ENCODE results near the gene CAMSAP1.
A peak's percentile ranks its signal among the peaks of the same experiment; 100 is the strongest.
"Not testable (repeated sequence)": the region's sequence is repeated elsewhere in the genome, so short reads cannot be mapped to it uniquely, and the experiment has no call there.

The CAMSAP1 gene

GRCh38 chr9:135919318-135919890 is 12.1 kb upstream of the CAMSAP1 start:
- no peaks in the 10 kb centered on the region for H3K27me3 ChIP-seq (ENCODE audit: insufficient read depth, low read length, poor library complexity)
- no CpG with 5 or more reads among the region's 11 CpGs for WGBS (ENCODE audit: extremely low coverage, insufficient coverage, low lambda C conversion rate)
- H3K18ac ChIP-seq (ENCODE audit: low read length): no peak overlapping the region
- H3K23ac ChIP-seq (ENCODE audit: low read length): no peak overlapping the region
- no peak overlapping the region for H2BK120ac ChIP-seq (ENCODE audit: low read depth, low read length)
- H3K27ac ChIP-seq (ENCODE audit: low read depth, low read length): no peak overlapping the region
- H3K4me3 ChIP-seq (ENCODE audit: low read length): no peak overlapping the region
- H3K36me3 ChIP-seq (ENCODE audit: control insufficient read depth, insufficient read depth, low read length): peaks cover 3% of the 10 kb centered on the region
- DNase-seq: no peak
- no peaks in the 10 kb centered on the region for H3K4me1 ChIP-seq (ENCODE audit: control insufficient read depth, low read depth, low read length)
- no peaks in the 10 kb centered on the region for H3K79me1 ChIP-seq (ENCODE audit: low read length)
- no peak overlapping the region for H3K56ac ChIP-seq (ENCODE audit: low read length)
- H3K4me2 ChIP-seq (ENCODE audit: low read length): no peak overlapping the region
- H2AK5ac ChIP-seq (ENCODE audit: low read length): no peak overlapping the region
- no peak overlapping the region for H3K4ac ChIP-seq (ENCODE audit: low read depth, low read length)
- H2BK15ac ChIP-seq (replicated peaks; ENCODE audit: low read depth): no peak overlapping the region
- H4K8ac ChIP-seq (ENCODE audit: low read depth, low read length): no peak overlapping the region
- no peak overlapping the region for H3K9ac ChIP-seq (ENCODE audit: low read length)
- no peak overlapping the region for H2BK5ac ChIP-seq (ENCODE audit: low read length)
- H3K79me2 ChIP-seq (ENCODE audit: control insufficient read depth, insufficient read depth, low read length): no peaks in the 10 kb centered on the region
- H4K5ac ChIP-seq (ENCODE audit: low read length): no peak overlapping the region

DNA sequence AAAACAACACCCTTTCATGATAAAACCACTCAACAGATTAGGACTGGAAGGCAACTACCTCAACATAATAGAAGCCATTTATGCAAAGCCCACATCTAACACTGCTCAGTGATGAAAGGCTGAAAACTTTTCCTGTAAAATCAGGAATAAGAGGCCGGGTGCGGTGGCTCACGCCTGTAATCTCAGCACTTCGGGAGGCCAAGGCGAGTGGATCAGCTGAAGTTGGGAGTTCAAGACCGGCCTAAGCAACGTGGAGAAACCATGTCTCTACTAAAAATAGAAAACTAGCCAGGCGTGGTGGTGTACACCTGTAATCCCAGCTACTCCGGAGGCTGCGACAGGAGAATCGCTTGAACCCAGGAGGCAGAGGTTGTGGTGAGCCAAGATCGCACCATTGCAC is 8.9 kb upstream of the CAMSAP1 start:
- not testable (repeated sequence) for H3K56ac ChIP-seq (ENCODE audit: low read length); H3K4me2 ChIP-seq (ENCODE audit: low read length); H4K5ac ChIP-seq (ENCODE audit: low read length); H3K23ac ChIP-seq (ENCODE audit: low read length); H3K4me3 ChIP-seq (ENCODE audit: low read length); H3K79me1 ChIP-seq (ENCODE audit: low read length); H3K4ac ChIP-seq (ENCODE audit: low read depth, low read length); H3K27me3 ChIP-seq (ENCODE audit: insufficient read depth, low read length, poor library complexity); H3K4me1 ChIP-seq (ENCODE audit: control insufficient read depth, low read depth, low read length); H3K18ac ChIP-seq (ENCODE audit: low read length); H3K79me2 ChIP-seq (ENCODE audit: control insufficient read depth, insufficient read depth, low read length); H4K8ac ChIP-seq (ENCODE audit: low read depth, low read length); H3K27ac ChIP-seq (ENCODE audit: low read depth, low read length); H2AK5ac ChIP-seq (ENCODE audit: low read length); H2BK5ac ChIP-seq (ENCODE audit: low read length); H3K36me3 ChIP-seq (ENCODE audit: control insufficient read depth, insufficient read depth, low read length); H2BK15ac ChIP-seq (replicated peaks; ENCODE audit: low read depth); H2BK120ac ChIP-seq (ENCODE audit: low read depth, low read length); H3K9ac ChIP-seq (ENCODE audit: low read length); DNase-seq
- no CpG with 5 or more reads among the region's 12 CpGs for WGBS (ENCODE audit: extremely low coverage, insufficient coverage, low lambda C conversion rate)

DNA sequence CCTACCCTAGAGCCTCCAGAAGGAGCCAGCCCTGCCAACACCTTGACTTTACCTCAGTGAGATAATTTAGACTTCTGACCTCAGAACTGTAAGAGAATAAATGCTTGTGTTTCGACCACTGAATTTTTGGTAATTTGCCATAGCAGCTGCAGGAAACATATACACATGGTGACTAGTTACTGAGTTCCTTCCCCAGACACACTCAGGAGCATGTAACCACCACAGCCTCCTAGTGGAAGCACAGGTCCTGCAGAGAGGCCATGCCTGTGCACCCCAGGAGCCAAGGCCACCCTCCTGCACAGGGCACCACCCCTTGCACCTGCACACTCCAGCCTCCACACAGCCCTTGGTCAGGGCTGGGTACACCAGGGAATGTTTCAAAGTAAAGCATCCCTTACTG is 7.6 kb upstream of the CAMSAP1 start:
- no peaks in the 10 kb centered on the region for H3K79me2 ChIP-seq (ENCODE audit: control insufficient read depth, insufficient read depth, low read length)
- no peaks in the 10 kb centered on the region for H3K27me3 ChIP-seq (ENCODE audit: insufficient read depth, low read length, poor library complexity)
- peaks cover 2% of the 10 kb centered on the region for H3K79me1 ChIP-seq (ENCODE audit: low read length)
- H2AK5ac ChIP-seq (ENCODE audit: low read length): no peak overlapping the region
- DNase-seq: no peak
- H3K18ac ChIP-seq (ENCODE audit: low read length): no peak overlapping the region
- H3K4me1 ChIP-seq (ENCODE audit: control insufficient read depth, low read depth, low read length): no peaks in the 10 kb centered on the region
- peak overlapping the region; percentile 17 for H3K4me3 ChIP-seq (ENCODE audit: low read length)
- H2BK15ac ChIP-seq (replicated peaks; ENCODE audit: low read depth): no peak overlapping the region
- no peak overlapping the region for H2BK120ac ChIP-seq (ENCODE audit: low read depth, low read length)
- no peak overlapping the region for H3K56ac ChIP-seq (ENCODE audit: low read length)
- no peak overlapping the region for H4K5ac ChIP-seq (ENCODE audit: low read length)
- H2BK5ac ChIP-seq (ENCODE audit: low read length): no peak overlapping the region
- H3K27ac ChIP-seq (ENCODE audit: low read depth, low read length): no peak overlapping the region
- H3K23ac ChIP-seq (ENCODE audit: low read length): no peak overlapping the region
- no peak overlapping the region for H3K9ac ChIP-seq (ENCODE audit: low read length)
- WGBS (ENCODE audit: extremely low coverage, insufficient coverage, low lambda C conversion rate): no CpG with 5 or more reads among the region's 1 CpG
- H3K4ac ChIP-seq (ENCODE audit: low read depth, low read length): no peak overlapping the region
- H3K36me3 ChIP-seq (ENCODE audit: control insufficient read depth, insufficient read depth, low read length): peaks cover 8% of the 10 kb centered on the region
- H4K8ac ChIP-seq (ENCODE audit: low read depth, low read length): no peak overlapping the region
- H3K4me2 ChIP-seq (ENCODE audit: low read length): no peak overlapping the region

GRCh38 chr9:135911233-135911632 is 3.9 kb upstream of the CAMSAP1 start:
- not testable (repeated sequence) for H3K23ac ChIP-seq (ENCODE audit: low read length); H3K36me3 ChIP-seq (ENCODE audit: control insufficient read depth, insufficient read depth, low read length); H3K79me2 ChIP-seq (ENCODE audit: control insufficient read depth, insufficient read depth, low read length); H4K8ac ChIP-seq (ENCODE audit: low read depth, low read length); DNase-seq; H3K18ac ChIP-seq (ENCODE audit: low read length); H3K4me2 ChIP-seq (ENCODE audit: low read length); H3K27me3 ChIP-seq (ENCODE audit: insufficient read depth, low read length, poor library complexity); H3K56ac ChIP-seq (ENCODE audit: low read length); H2AK5ac ChIP-seq (ENCODE audit: low read length); H4K5ac ChIP-seq (ENCODE audit: low read length); H3K27ac ChIP-seq (ENCODE audit: low read depth, low read length); H3K4me3 ChIP-seq (ENCODE audit: low read length); H2BK5ac ChIP-seq (ENCODE audit: low read length); H3K79me1 ChIP-seq (ENCODE audit: low read length); H3K4ac ChIP-seq (ENCODE audit: low read depth, low read length); H2BK15ac ChIP-seq (replicated peaks; ENCODE audit: low read depth); H2BK120ac ChIP-seq (ENCODE audit: low read depth, low read length); H3K4me1 ChIP-seq (ENCODE audit: control insufficient read depth, low read depth, low read length); H3K9ac ChIP-seq (ENCODE audit: low read length)
- WGBS (ENCODE audit: extremely low coverage, insufficient coverage, low lambda C conversion rate): no CpG with 5 or more reads among the region's 9 CpGs

DNA sequence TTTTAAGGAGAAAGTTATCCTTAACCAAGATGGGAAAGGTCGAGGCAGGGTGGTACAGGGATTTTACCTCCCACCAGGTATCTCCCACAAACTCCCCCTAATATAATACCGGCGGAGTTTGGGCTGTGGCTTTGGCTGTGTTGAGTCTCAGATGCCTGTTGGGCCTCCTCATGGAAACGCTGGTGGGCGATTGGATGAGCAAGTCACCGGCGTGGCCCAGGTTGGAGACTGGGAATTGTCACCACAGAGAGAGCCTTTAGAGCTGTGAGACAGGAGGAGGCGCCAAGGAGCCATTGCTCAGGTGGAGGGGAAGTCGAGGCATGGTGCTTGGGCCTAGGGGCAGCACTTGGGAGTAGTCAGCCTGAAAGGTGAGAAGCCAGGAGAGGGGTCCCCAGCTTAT is 3.4 kb upstream of the CAMSAP1 start:
- H3K18ac ChIP-seq (ENCODE audit: low read length): no peak overlapping the region
- H4K5ac ChIP-seq (ENCODE audit: low read length): no peak overlapping the region
- no peak overlapping the region for H2BK15ac ChIP-seq (replicated peaks; ENCODE audit: low read depth)
- no peak overlapping the region for H3K9ac ChIP-seq (ENCODE audit: low read length)
- no peaks in the 10 kb centered on the region for H3K4me1 ChIP-seq (ENCODE audit: control insufficient read depth, low read depth, low read length)
- no peak overlapping the region for H3K56ac ChIP-seq (ENCODE audit: low read length)
- no peak overlapping the region for H2AK5ac ChIP-seq (ENCODE audit: low read length)
- H3K79me1 ChIP-seq (ENCODE audit: low read length): peaks cover 9% of the 10 kb centered on the region
- no peak overlapping the region for H3K23ac ChIP-seq (ENCODE audit: low read length)
- no peak overlapping the region for H4K8ac ChIP-seq (ENCODE audit: low read depth, low read length)
- no peak overlapping the region for H2BK5ac ChIP-seq (ENCODE audit: low read length)
- WGBS (ENCODE audit: extremely low coverage, insufficient coverage, low lambda C conversion rate): no CpG with 5 or more reads among the region's 9 CpGs
- no peak overlapping the region for H3K27ac ChIP-seq (ENCODE audit: low read depth, low read length)
- no peak overlapping the region for H3K4me2 ChIP-seq (ENCODE audit: low read length)
- DNase-seq: no peak
- peaks cover 7% of the 10 kb centered on the region for H3K79me2 ChIP-seq (ENCODE audit: control insufficient read depth, insufficient read depth, low read length)
- H3K4ac ChIP-seq (ENCODE audit: low read depth, low read length): no peak overlapping the region
- no peaks in the 10 kb centered on the region for H3K27me3 ChIP-seq (ENCODE audit: insufficient read depth, low read length, poor library complexity)
- H2BK120ac ChIP-seq (ENCODE audit: low read depth, low read length): no peak overlapping the region
- peaks cover 8% of the 10 kb centered on the region for H3K36me3 ChIP-seq (ENCODE audit: control insufficient read depth, insufficient read depth, low read length)
- no peak overlapping the region for H3K4me3 ChIP-seq (ENCODE audit: low read length)

DNA sequence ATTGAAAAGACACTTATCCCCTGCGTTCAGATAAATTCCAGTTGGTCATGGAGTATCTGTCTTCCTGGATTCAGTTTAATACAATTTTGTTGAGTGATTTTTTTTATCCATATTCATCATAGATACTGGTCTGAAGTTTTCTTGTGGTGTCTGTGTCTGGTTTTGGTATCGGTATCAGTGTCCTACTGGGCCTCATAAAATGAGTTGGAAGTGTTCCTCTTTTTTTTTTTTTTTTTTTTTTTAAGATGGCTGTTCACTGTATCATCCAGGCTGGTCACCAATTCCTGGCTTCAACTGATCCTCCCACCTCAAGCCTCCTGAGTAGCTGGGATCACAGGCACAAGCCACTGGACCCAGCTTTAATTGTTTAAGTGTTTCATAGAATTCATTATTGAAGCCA is 2.9 kb upstream of the CAMSAP1 start:
- Histone ChIP-seq H3K4me3 (ENCODE audit: low read length) (no peak overlapping the region), H4K5ac (ENCODE audit: low read length) (no peak overlapping the region), H3K56ac (ENCODE audit: low read length) (no peak overlapping the region), H3K23ac (ENCODE audit: low read length) (no peak overlapping the region), H3K27ac (ENCODE audit: low read depth, low read length) (no peak overlapping the region), H3K4me1 (ENCODE audit: control insufficient read depth, low read depth, low read length) (no peaks in the 10 kb centered on the region), H3K27me3 (ENCODE audit: insufficient read depth, low read length, poor library complexity) (no peaks in the 10 kb centered on the region), H3K9ac (ENCODE audit: low read length) (no peak overlapping the region), H2BK15ac (replicated peaks; ENCODE audit: low read depth) (no peak overlapping the region), H3K4me2 (ENCODE audit: low read length) (no peak overlapping the region), H3K18ac (ENCODE audit: low read length) (no peak overlapping the region), H3K79me1 (ENCODE audit: low read length) (peaks cover 12% of the 10 kb centered on the region), H2BK120ac (ENCODE audit: low read depth, low read length) (no peak overlapping the region), H4K8ac (ENCODE audit: low read depth, low read length) (no peak overlapping the region), H3K36me3 (ENCODE audit: control insufficient read depth, insufficient read depth, low read length) (peaks cover 5% of the 10 kb centered on the region), H3K79me2 (ENCODE audit: control insufficient read depth, insufficient read depth, low read length) (peaks cover 12% of the 10 kb centered on the region), H2BK5ac (ENCODE audit: low read length) (no peak overlapping the region), H3K4ac (ENCODE audit: low read depth, low read length) (no peak overlapping the region), H2AK5ac (ENCODE audit: low read length) (no peak overlapping the region)
- DNase-seq: no peak
- WGBS (ENCODE audit: extremely low coverage, insufficient coverage, low lambda C conversion rate): no CpG with 5 or more reads among the region's 2 CpGs
